GM21723 (cell line): ENCODE measurements around the gene TAF7.
A peak's percentile ranks its signal among the peaks of the same experiment; 100 is the strongest.
"Not testable (repeated sequence)": the region's sequence is repeated elsewhere in the genome, so short reads cannot be mapped to it uniquely, and the experiment has no call there.

Experiments
- ATAC-seq: cut with Tn5 transposase; IDR thresholded peaks from one replicate; pipeline ENCODE4 v1.9.1; 2021; ENCODE audit warnings: mild to moderate bottlenecking, moderate library complexity; ENCODE audit not compliant: unreplicated experiment

The TAF7 gene

GRCh38 chr5:141320225-141321169 lies at the start of gene TAF7:
TAF7 (minus strand) TSS chr5:141320784; CDS start chr5:141320044, 740 bp downstream.
- peak; percentile 96 for ATAC-seq

GRCh38 chr5:141366016-141366896 lies 45.7 kb upstream of the TAF7 start:
- ATAC-seq, result no peak

- ATAC-seq, result no peak
Measured at GRCh38 chr5:141363952-141364660, 43.5 kb upstream of the TAF7 start, which contains the start of gene PCDHGA5. PCDHGA5 (plus strand) TSS chr5:141364162; CDS start chr5:141364331, 169 bp downstream.

- no peak for ATAC-seq
Measured at GRCh38 chr5:141362719-141363118, 42.1 kb upstream of the TAF7 start.

GRCh38 chr5:141360685-141361084 lies 40.1 kb upstream of the TAF7 start:
- ATAC-seq, result no peak

- ATAC-seq, result no peak
Measured at GRCh38 chr5:141359790-141360426, 39.3 kb upstream of the TAF7 start, which contains the start of gene PCDHGB2. PCDHGB2 (plus strand) TSS chr5:141359994; CDS start chr5:141360136, 142 bp downstream.

GRCh38 chr5:141356950-141357349 lies 36.4 kb upstream of the TAF7 start:
- no peak for ATAC-seq

- no peak for ATAC-seq
Measured at GRCh38 chr5:141356133-141356532, 35.5 kb upstream of the TAF7 start.

GRCh38 chr5:141355641-141356040 lies 35.1 kb upstream of the TAF7 start:
- ATAC-seq, result no peak

- no peak for ATAC-seq
Measured at GRCh38 chr5:141354900-141355469, 34.4 kb upstream of the TAF7 start, which contains the start of gene PCDHGA4. PCDHGA4 (plus strand) TSS chr5:141355021; CDS start chr5:141355108, 87 bp downstream.

- no peak for ATAC-seq
Measured at GRCh38 chr5:141351591-141351990, 31.0 kb upstream of the TAF7 start.

GRCh38 chr5:141349917-141350619 lies 29.5 kb upstream of the TAF7 start, which contains the start of gene PCDHGB1:
PCDHGB1 (plus strand) TSS chr5:141350099; CDS start chr5:141350261, 162 bp downstream.
- ATAC-seq, result no peak

- not testable (repeated sequence) for ATAC-seq
Measured at GRCh38 chr5:141346017-141346416, 25.4 kb upstream of the TAF7 start.

- ATAC-seq, result no peak
Measured at GRCh38 chr5:141345327-141345726, 24.7 kb upstream of the TAF7 start.

GRCh38 chr5:141343953-141344463 lies 23.4 kb upstream of the TAF7 start:
- no peak for ATAC-seq

GRCh38 chr5:141343242-141343952 lies 22.8 kb upstream of the TAF7 start, which contains the start of gene PCDHGA3:
PCDHGA3 (plus strand) TSS chr5:141343829; CDS start chr5:141344034, 205 bp downstream.
- ATAC-seq, result no peak

- ATAC-seq, result no peak
Measured at GRCh38 chr5:141342773-141343172, 22.2 kb upstream of the TAF7 start.

- ATAC-seq, result not testable (repeated sequence)
Measured at GRCh38 chr5:141340781-141341354, 20.3 kb upstream of the TAF7 start.
